Measurements from ENCODE around the gene POTEM.
"Not testable (repeated sequence)": the region's sequence is repeated elsewhere in the genome, so short reads cannot be mapped to it uniquely, and the experiment has no call there.

POTEM gene

DNA sequence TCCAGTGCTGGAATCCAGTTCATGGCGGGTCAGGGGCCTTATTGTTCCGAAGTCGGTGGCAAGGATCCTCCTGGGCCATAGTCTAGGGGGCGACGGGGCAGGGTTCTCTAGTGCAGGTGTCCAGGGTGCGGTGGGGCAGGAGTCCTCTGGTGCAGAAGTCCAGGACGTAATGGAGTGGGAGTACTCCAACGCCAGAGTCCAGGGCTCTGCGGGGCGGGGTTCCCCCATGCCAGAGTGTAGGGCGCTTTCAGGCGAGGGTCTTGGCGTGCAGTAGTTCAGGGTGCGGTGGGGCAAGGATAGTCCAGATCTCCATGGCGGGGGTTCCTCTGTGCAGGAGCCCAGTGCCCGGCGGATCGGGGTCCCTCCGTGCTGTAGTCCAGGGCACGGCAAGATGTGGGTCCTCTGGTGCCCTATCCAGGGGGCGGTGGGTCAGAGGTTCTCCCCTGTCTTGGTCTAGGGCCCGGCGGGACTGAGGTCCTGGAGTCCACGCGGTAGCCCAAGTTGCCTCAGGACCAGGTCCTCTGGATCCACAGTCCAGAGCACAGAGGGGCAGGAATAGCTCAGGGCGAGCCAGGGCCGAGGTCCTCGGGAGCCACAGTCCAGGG is 70.9 kb downstream of the POTEM start:
- not testable (repeated sequence) for DNase-seq

DNA sequence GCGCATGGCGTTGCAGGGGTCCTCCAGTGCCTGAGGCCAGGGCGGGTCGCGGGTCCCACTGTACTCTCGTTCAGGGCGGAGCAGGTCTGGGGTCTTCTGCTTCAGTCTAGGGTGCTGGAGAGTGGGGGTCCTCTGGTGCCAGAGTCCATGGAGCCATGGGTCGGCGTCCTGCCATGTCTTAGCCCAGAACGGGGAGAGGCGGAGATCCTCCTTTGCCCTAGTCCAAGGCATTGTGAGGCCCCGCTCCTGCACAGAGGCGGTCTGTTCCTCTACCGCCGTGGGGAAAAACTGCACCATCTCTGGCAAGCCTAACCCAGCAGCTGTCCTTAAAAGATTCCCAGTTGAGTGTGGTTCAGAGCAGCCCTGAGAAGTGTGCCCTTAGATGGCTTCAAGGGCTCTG is 71.6 kb downstream of the POTEM start:
- not testable (repeated sequence) for DNase-seq

DNA sequence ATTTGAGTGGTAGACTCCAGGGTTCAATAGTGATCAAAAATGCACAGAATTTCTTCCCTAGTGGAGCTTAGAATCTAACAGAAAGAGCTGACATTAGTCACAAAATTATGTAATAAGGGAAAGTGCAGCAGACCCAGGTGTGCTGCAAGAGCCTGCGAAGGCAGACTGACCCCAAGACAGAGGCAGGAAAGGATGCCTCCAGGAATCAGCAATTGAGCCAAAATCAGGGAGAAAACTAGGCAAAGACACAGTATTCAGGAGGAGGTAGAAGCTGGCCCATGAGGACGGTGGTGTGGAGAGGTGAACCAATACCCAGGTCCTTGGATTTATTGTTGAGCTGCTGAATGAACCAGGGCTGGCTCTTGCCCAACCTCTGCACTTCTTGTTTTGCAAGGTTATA is 76.2 kb downstream of the POTEM start:
- not testable (repeated sequence) for DNase-seq
